Ecto neural progenitor cell (in vitro differentiated cells): ENCODE data around the gene ARID3A.
"Not testable (repeated sequence)": the region's sequence is repeated elsewhere in the genome, so short reads cannot be mapped to it uniquely, and the experiment has no call there.

Experiments
- DNase-seq: peaks from one replicate; pipeline ENCODE4 v3.0.0-alpha.2; 2018; ENCODE audit warnings: low spot score

ARID3A gene

GRCh38 chr19:947707-948539 lies 22.1 kb downstream of the ARID3A start:
- no peak for DNase-seq

- DNase-seq, result no peak
These were observed 23.1 kb downstream of the ARID3A start for GRCh38 chr19:948842-949496.

- no peak for DNase-seq
These were observed 24.7 kb downstream of the ARID3A start for GRCh38 chr19:950352-951066.

- DNase-seq, result no peak
These were observed 26.3 kb downstream of the ARID3A start for GRCh38 chr19:952049-952679.

GRCh38 chr19:952680-953444 lies 27.0 kb downstream of the ARID3A start:
- no peak for DNase-seq

- DNase-seq, result no peak
These were observed 27.8 kb downstream of the ARID3A start for GRCh38 chr19:953445-954271.

- no peak for DNase-seq
These were observed 28.4 kb downstream of the ARID3A start for GRCh38 chr19:954272-954671.

- no peak for DNase-seq
These were observed 29.0 kb downstream of the ARID3A start for GRCh38 chr19:954672-955494.

- DNase-seq, result peak; percentile 83
These were observed 30.2 kb downstream of the ARID3A start for GRCh38 chr19:955803-956765.

- peak; percentile 83 for DNase-seq
These were observed 31.1 kb downstream of the ARID3A start for GRCh38 chr19:956766-957440.

- DNase-seq, result not testable (repeated sequence)
These were observed 31.7 kb downstream of the ARID3A start for GRCh38 chr19:957578-957977.

GRCh38 chr19:958967-959855 lies 33.4 kb downstream of the ARID3A start:
- no peak for DNase-seq

- no peak for DNase-seq
These were observed 34.2 kb downstream of the ARID3A start for GRCh38 chr19:960020-960419.

- no peak for DNase-seq
These were observed 34.7 kb downstream of the ARID3A start for GRCh38 chr19:960601-960938.

GRCh38 chr19:961866-962620 lies 36.2 kb downstream of the ARID3A start:
- no peak for DNase-seq

- DNase-seq, result no peak
These were observed 37.0 kb downstream of the ARID3A start for GRCh38 chr19:962683-963400.
